GM06990 (cell line): Measurements from ENCODE around the gene VPS51.

Experiments used
- DNase-seq: peaks from one replicate; pipeline ENCODE4 v3.0.0-alpha.2; 2011; ENCODE audit not compliant: insufficient read length; ENCODE audit errors: extremely low read depth
- H3K27me3 ChIP-seq: replicated peaks from 2 replicates; pipeline ENCODE4 v1.6.0; 2011; ENCODE audit warnings: low read length; ENCODE audit not compliant: control insufficient read depth, insufficient read depth
- H3K36me3 ChIP-seq: 2 replicates; pipeline ENCODE4 v1.5.1; 2011; ENCODE audit warnings: low read length; ENCODE audit not compliant: control insufficient read depth, insufficient read depth
- H3K4me3 ChIP-seq: replicated peaks from 2 replicates; pipeline ENCODE4 v1.5.1; 2011; ENCODE audit warnings: low read depth, mild to moderate bottlenecking, control low read depth, low read length
- CTCF ChIP-seq: IDR thresholded peaks from 2 replicates; pipeline ENCODE4 v1.5.1; 2011; ENCODE audit warnings: low read length, control low read depth, mild to moderate bottlenecking, inconsistent platforms; ENCODE audit not compliant: insufficient read depth, poor library complexity, severe bottlenecking

Gene VPS51

GRCh38 chr11:65066805-65067291 is 29.2 kb upstream of the VPS51 start:
- Histone ChIP-seq H3K4me3 (no peak overlapping the region), H3K27me3 (no peaks in the 10 kb centered on the region), H3K36me3 (no peaks in the 10 kb centered on the region)
- no peak for TF ChIP-seq CTCF
- DNase-seq = no peak

GRCh38 chr11:65067446-65067845 is 28.6 kb upstream of the VPS51 start:
- no peaks in the 10 kb centered on the region for H3K27me3 ChIP-seq
- DNase-seq = peak; percentile 60
- no peak for TF ChIP-seq CTCF
- no peak overlapping the region for H3K4me3 ChIP-seq
- H3K36me3 ChIP-seq = no peaks in the 10 kb centered on the region

GRCh38 chr11:65069217-65069616 is 26.8 kb upstream of the VPS51 start:
- H3K4me3 ChIP-seq = no peak overlapping the region
- H3K36me3 ChIP-seq = no peaks in the 10 kb centered on the region
- TF ChIP-seq CTCF = no peak
- no peaks in the 10 kb centered on the region for H3K27me3 ChIP-seq
- no peak for DNase-seq

- no peak for DNase-seq
- TF ChIP-seq CTCF = no peak
- Histone ChIP-seq H3K4me3 (no peak overlapping the region), H3K27me3 (no peaks in the 10 kb centered on the region), H3K36me3 (peaks cover 3% of the 10 kb centered on the region)
These were observed 23.9 kb upstream of the VPS51 start for GRCh38 chr11:65071907-65072630.

GRCh38 chr11:65072631-65072966 is 23.4 kb upstream of the VPS51 start:
- no peak for DNase-seq
- Histone ChIP-seq H3K27me3 (no peaks in the 10 kb centered on the region), H3K36me3 (peaks cover 7% of the 10 kb centered on the region), H3K4me3 (no peak overlapping the region)
- no peak for TF ChIP-seq CTCF

GRCh38 chr11:65077451-65077850 is 18.6 kb upstream of the VPS51 start:
- H3K36me3 ChIP-seq = peaks cover 17% of the 10 kb centered on the region
- no peak overlapping the region for H3K4me3 ChIP-seq
- no peak for DNase-seq
- H3K27me3 ChIP-seq = no peaks in the 10 kb centered on the region
- no peak for TF ChIP-seq CTCF
